ENCODE results near the gene VPS52. TPM values are rescaled to one million over a fixed set of nuclear protein-coding genes. Genes with fewer than 3 reads are reported as not detected.
"Not testable (repeated sequence)": the region's sequence is repeated elsewhere in the genome, so short reads cannot be mapped to it uniquely, and the experiment has no call there.

VPS52 gene
- total RNA-seq, 4 donors from 2014 or later, result 37.7 to 46.5 (median 45.2) TPM

- Histone ChIP-seq H3K36me3 (peaks cover 0 to 74% (median 6%) of the 10 kb centered on the region in 3 donors), H3K4me1 (peaks cover 0 to 30% (median 17%) of the 10 kb centered on the region in 4 donors), H3K27ac (peak within 1 kb of the TSS; percentile 70 to 90 (median 70)), H3K9me3 (no peaks in the 10 kb centered on the region), H3K27me3 (no peaks in the 10 kb centered on the region), H3K4me3 (peak within 1 kb of the TSS; percentile 63 to 86 (median 68))
- WGBS, 2 donors, result 1% methylated on average over 37 to 42 of the region's 43 CpGs
- peak; percentile 51 to 83 for DNase-seq (ENCODE audit: low spot score in 2 of 2)
- peak in 1 of 2 donors; percentile 27 for TF ChIP-seq POLR2A (IDR thresholded peaks at IDR 0.05)
- no peak for TF ChIP-seq CTCF (IDR thresholded peaks at IDR 0.05)
- peak; percentile 86 to 88 for TF ChIP-seq EP300 (IDR thresholded peaks at IDR 0.05)
Measured at GRCh38 chr6:33288921-33289783, 17.5 kb upstream of the VPS52 start, which contains the start of the genes PFDN6 and WDR46. PFDN6 (plus strand) TSS chr6:33289601; CDS start chr6:33289857, 256 bp downstream. WDR46 (minus strand) TSS chr6:33289239; CDS start chr6:33289170, 69 bp downstream.

GRCh38 chr6:33288141-33288920 lies 16.7 kb upstream of the VPS52 start:
- peaks cover 0 to 30% (median 17%) of the 10 kb centered on the region in 4 donors for H3K4me1 ChIP-seq
- peaks cover 3 to 74% (median 4%) of the 10 kb centered on the region in 3 donors for H3K36me3 ChIP-seq
- no peak for TF ChIP-seq POLR2A (IDR thresholded peaks at IDR 0.05)
- no peak for TF ChIP-seq CTCF (IDR thresholded peaks at IDR 0.05)
- TF ChIP-seq EP300 (IDR thresholded peaks at IDR 0.05), result no peak
- DNase-seq (ENCODE audit: low spot score in 2 of 2), result no peak
- peak overlapping the region in 3 of 4 donors; percentile 70 to 90 (median 70) for H3K27ac ChIP-seq
- H3K4me3 ChIP-seq, result peak overlapping the region; percentile 63 to 86 (median 68)
- no peaks in the 10 kb centered on the region for H3K27me3 ChIP-seq
- no peaks in the 10 kb centered on the region for H3K9me3 ChIP-seq
- WGBS, 2 donors, result 15 to 16% methylated on average over 21 of the region's 21 CpGs

- no peak for DNase-seq (ENCODE audit: low spot score in 2 of 2)
- Histone ChIP-seq H3K4me3 (no peak overlapping the region), H3K27me3 (no peaks in the 10 kb centered on the region), H3K9me3 (no peaks in the 10 kb centered on the region), H3K4me1 (peaks cover 0 to 30% (median 17%) of the 10 kb centered on the region in 4 donors), H3K27ac (no peak overlapping the region), H3K36me3 (peaks cover 0 to 74% (median 3%) of the 10 kb centered on the region in 3 donors)
- WGBS, 2 donors, result 85 to 90% methylated on average over 18 to 22 of the region's 22 CpGs
- TF ChIP-seq EP300 (IDR thresholded peaks at IDR 0.05) (no peak), CTCF (IDR thresholded peaks at IDR 0.05) (no peak), POLR2A (IDR thresholded peaks at IDR 0.05) (no peak)
Measured at GRCh38 chr6:33286946-33287914, 15.6 kb upstream of the VPS52 start.

- not testable (repeated sequence) for H3K4me3 ChIP-seq; H3K27ac ChIP-seq; DNase-seq (ENCODE audit: low spot score in 2 of 2); H3K9me3 ChIP-seq; H3K27me3 ChIP-seq
- WGBS, 2 donors, result 88 to 92% methylated on average over 4 of the region's 4 CpGs
- Histone ChIP-seq H3K4me1 (peaks cover 0 to 22% (median 12%) of the 10 kb centered on the region in 4 donors), H3K36me3 (peaks cover 0 to 76% (median 3%) of the 10 kb centered on the region in 3 donors)
Measured at GRCh38 chr6:33285214-33285613, 13.5 kb upstream of the VPS52 start.
